Measurements from ENCODE around the gene MLKL. TPM values are rescaled to one million over a fixed set of nuclear protein-coding genes. Genes with fewer than 3 reads are reported as not detected.

Gene MLKL
- total RNA-seq, 1 donor, result 14.2 TPM

GRCh38 chr16:74738816-74739215 lies 38.2 kb upstream of the MLKL start:
- no peak overlapping the region for H3K4me3 ChIP-seq (ENCODE audit: low read depth, low read length)
- TF ChIP-seq CTCF (IDR thresholded peaks at IDR 0.05; ENCODE audit: insufficient read depth, low read depth, low read length), result no peak
- no peak for DNase-seq (ENCODE audit: low read depth)

- TF ChIP-seq CTCF (IDR thresholded peaks at IDR 0.05; ENCODE audit: insufficient read depth, low read depth, low read length), result no peak
- no peak for DNase-seq (ENCODE audit: low read depth)
- H3K4me3 ChIP-seq (ENCODE audit: low read depth, low read length), result no peak overlapping the region
Measured at GRCh38 chr16:74738113-74738541, 37.5 kb upstream of the MLKL start.

GRCh38 chr16:74737521-74737920 lies 36.9 kb upstream of the MLKL start:
- TF ChIP-seq CTCF (IDR thresholded peaks at IDR 0.05; ENCODE audit: insufficient read depth, low read depth, low read length), result no peak
- DNase-seq (ENCODE audit: low read depth), result no peak
- no peak overlapping the region for H3K4me3 ChIP-seq (ENCODE audit: low read depth, low read length)

- no peak overlapping the region for H3K4me3 ChIP-seq (ENCODE audit: low read depth, low read length)
- DNase-seq (ENCODE audit: low read depth), result no peak
- TF ChIP-seq CTCF (IDR thresholded peaks at IDR 0.05; ENCODE audit: insufficient read depth, low read depth, low read length), result no peak
Measured at GRCh38 chr16:74736531-74737157, 36.0 kb upstream of the MLKL start.

GRCh38 chr16:74735554-74735953 lies 34.9 kb upstream of the MLKL start:
- no peak for TF ChIP-seq CTCF (IDR thresholded peaks at IDR 0.05; ENCODE audit: insufficient read depth, low read depth, low read length)
- no peak for DNase-seq (ENCODE audit: low read depth)
- H3K4me3 ChIP-seq (ENCODE audit: low read depth, low read length), result no peak overlapping the region

- no peak overlapping the region for H3K4me3 ChIP-seq (ENCODE audit: low read depth, low read length)
- no peak for TF ChIP-seq CTCF (IDR thresholded peaks at IDR 0.05; ENCODE audit: insufficient read depth, low read depth, low read length)
- no peak for DNase-seq (ENCODE audit: low read depth)
Measured at GRCh38 chr16:74735162-74735452, 34.4 kb upstream of the MLKL start.

Data from fibroblast of villous mesenchyme (primary cell).